ENCODE results near the gene F2RL1.
"Not testable (repeated sequence)": the region's sequence is repeated elsewhere in the genome, so short reads cannot be mapped to it uniquely, and the experiment has no call there.

F2RL1 gene

GRCh38 chr5:76819851-76820525, 1.2 kb downstream of the F2RL1 start:
- TF ChIP-seq SPI1 (IDR thresholded peaks at IDR 0.05; ENCODE audit: borderline replicate concordance, low read depth) (no peak), CTCF (IDR thresholded peaks at IDR 0.05; ENCODE audit: insufficient read depth, low read length) (no peak), REST (IDR thresholded peaks at IDR 0.05; ENCODE audit: insufficient replicate concordance, low read depth) (no peak), POLR2AphosphoS5 (IDR thresholded peaks at IDR 0.05; ENCODE audit: low read depth) (no peak), GABPA (IDR thresholded peaks at IDR 0.05; ENCODE audit: low read depth) (no peak)
- no peak for DNase-seq (ENCODE audit: low read depth in 1 of 2, low spot score in 1 of 2)
- Histone ChIP-seq H3K27ac (replicated peaks) (no peak overlapping the region), H3K4me3 (replicated peaks; ENCODE audit: insufficient read depth, low read length) (no peak overlapping the region), H3K27me3 (ENCODE audit: insufficient read depth, poor library complexity, severe bottlenecking) (peaks cover 2% of the 10 kb centered on the region)

GRCh38 chr5:76820526-76820890, 1.7 kb downstream of the F2RL1 start:
- no peak for TF ChIP-seq REST (IDR thresholded peaks at IDR 0.05; ENCODE audit: insufficient replicate concordance, low read depth)
- no peak for TF ChIP-seq GABPA (IDR thresholded peaks at IDR 0.05; ENCODE audit: low read depth)
- TF ChIP-seq SPI1 (IDR thresholded peaks at IDR 0.05; ENCODE audit: borderline replicate concordance, low read depth), result no peak
- no peak for TF ChIP-seq POLR2AphosphoS5 (IDR thresholded peaks at IDR 0.05; ENCODE audit: low read depth)
- no peak for TF ChIP-seq CTCF (IDR thresholded peaks at IDR 0.05; ENCODE audit: insufficient read depth, low read length)
- Histone ChIP-seq H3K4me3 (replicated peaks; ENCODE audit: insufficient read depth, low read length) (no peak overlapping the region), H3K27ac (replicated peaks) (no peak overlapping the region), H3K27me3 (ENCODE audit: insufficient read depth, poor library complexity, severe bottlenecking) (peaks cover 2% of the 10 kb centered on the region)
- DNase-seq (ENCODE audit: low read depth in 1 of 2, low spot score in 1 of 2), result no peak

- DNase-seq (ENCODE audit: low read depth in 1 of 2, low spot score in 1 of 2), result no peak
- TF ChIP-seq SPI1 (IDR thresholded peaks at IDR 0.05; ENCODE audit: borderline replicate concordance, low read depth), result no peak
- TF ChIP-seq POLR2AphosphoS5 (IDR thresholded peaks at IDR 0.05; ENCODE audit: low read depth), result no peak
- no peak for TF ChIP-seq CTCF (IDR thresholded peaks at IDR 0.05; ENCODE audit: insufficient read depth, low read length)
- TF ChIP-seq GABPA (IDR thresholded peaks at IDR 0.05; ENCODE audit: low read depth), result no peak
- no peak for TF ChIP-seq REST (IDR thresholded peaks at IDR 0.05; ENCODE audit: insufficient replicate concordance, low read depth)
- H3K27me3 ChIP-seq (ENCODE audit: insufficient read depth, poor library complexity, severe bottlenecking), result peaks cover 2% of the 10 kb centered on the region
- H3K4me3 ChIP-seq (replicated peaks; ENCODE audit: insufficient read depth, low read length), result no peak overlapping the region
- no peak overlapping the region for H3K27ac ChIP-seq (replicated peaks)
Observed at GRCh38 chr5:76821136-76821535, 2.3 kb downstream of the F2RL1 start.

GRCh38 chr5:76822105-76822731, 3.4 kb downstream of the F2RL1 start:
- not testable (repeated sequence) for DNase-seq (ENCODE audit: low read depth in 1 of 2, low spot score in 1 of 2); H3K27me3 ChIP-seq (ENCODE audit: insufficient read depth, poor library complexity, severe bottlenecking); H3K4me3 ChIP-seq (replicated peaks; ENCODE audit: insufficient read depth, low read length); H3K27ac ChIP-seq (replicated peaks)

GRCh38 chr5:76826416-76826815, 7.6 kb downstream of the F2RL1 start:
- not testable (repeated sequence) for DNase-seq (ENCODE audit: low read depth in 1 of 2, low spot score in 1 of 2); H3K4me3 ChIP-seq (replicated peaks; ENCODE audit: insufficient read depth, low read length); H3K27ac ChIP-seq (replicated peaks); H3K27me3 ChIP-seq (ENCODE audit: insufficient read depth, poor library complexity, severe bottlenecking)

Measured in HL-60 (cell line).